ENCODE results near the gene HOXB5.

HOXB5 gene

GRCh38 chr17:48547808-48548522 is 45.6 kb downstream of the HOXB5 start:
- TF ChIP-seq CTCF (IDR thresholded peaks at IDR 0.05; ENCODE audit: unreplicated experiment in 3 of 3), result no peak
- peak overlapping the region; percentile 99 to 100 (median 99) for H3K27ac Mint-ChIP-seq
- peak overlapping the region; percentile 70 to 97 (median 92) for H3K4me3 Mint-ChIP-seq
- H3K4me1 Mint-ChIP-seq, result peaks cover 70% of the 10 kb centered on the region
- H3K36me3 Mint-ChIP-seq (ENCODE audit: low read depth), result peaks cover 35% of the 10 kb centered on the region
- no peaks in the 10 kb centered on the region for H3K9me3 Mint-ChIP-seq
- no peaks in the 10 kb centered on the region for H3K27me3 Mint-ChIP-seq (ENCODE audit: low read depth)

- Mint-ChIP-seq H3K9me3 (no peaks in the 10 kb centered on the region), H3K4me1 (peaks cover 67% of the 10 kb centered on the region), H3K36me3 (ENCODE audit: low read depth) (peaks cover 35% of the 10 kb centered on the region), H3K27me3 (ENCODE audit: low read depth) (no peaks in the 10 kb centered on the region), H3K27ac (peak overlapping the region; percentile 99 to 100 (median 99)), H3K4me3 (peak overlapping the region; percentile 92 to 97 (median 95))
- TF ChIP-seq CTCF (IDR thresholded peaks at IDR 0.05; ENCODE audit: unreplicated experiment in 3 of 3), result no peak
Measured at GRCh38 chr17:48546924-48547807, 46.4 kb downstream of the HOXB5 start.

GRCh38 chr17:48546137-48546923 is 47.2 kb downstream of the HOXB5 start:
- Mint-ChIP-seq H3K27me3 (ENCODE audit: low read depth) (no peaks in the 10 kb centered on the region), H3K9me3 (no peaks in the 10 kb centered on the region), H3K4me1 (peaks cover 66% of the 10 kb centered on the region), H3K4me3 (peak overlapping the region; percentile 92 to 97 (median 95)), H3K36me3 (ENCODE audit: low read depth) (peaks cover 31% of the 10 kb centered on the region), H3K27ac (peak overlapping the region; percentile 99 to 100 (median 99))
- no peak for TF ChIP-seq CTCF (IDR thresholded peaks at IDR 0.05; ENCODE audit: unreplicated experiment in 3 of 3)

GRCh38 chr17:48545539-48545938 is 48.0 kb downstream of the HOXB5 start:
- Mint-ChIP-seq H3K27ac (peak overlapping the region; percentile 99 to 100 (median 99)), H3K9me3 (no peaks in the 10 kb centered on the region), H3K4me1 (peaks cover 72% of the 10 kb centered on the region), H3K27me3 (ENCODE audit: low read depth) (no peaks in the 10 kb centered on the region), H3K36me3 (ENCODE audit: low read depth) (peaks cover 31% of the 10 kb centered on the region), H3K4me3 (peak overlapping the region; percentile 92 to 97 (median 95))
- no peak for TF ChIP-seq CTCF (IDR thresholded peaks at IDR 0.05; ENCODE audit: unreplicated experiment in 3 of 3)

- Mint-ChIP-seq H3K9me3 (no peaks in the 10 kb centered on the region), H3K4me3 (peak within 1 kb of the TSS; percentile 92 to 97 (median 95)), H3K27ac (peak within 1 kb of the TSS; percentile 99 to 100 (median 99)), H3K36me3 (ENCODE audit: low read depth) (peaks cover 27% of the 10 kb centered on the region), H3K4me1 (peaks cover 75% of the 10 kb centered on the region), H3K27me3 (ENCODE audit: low read depth) (no peaks in the 10 kb centered on the region)
- TF ChIP-seq CTCF (IDR thresholded peaks at IDR 0.05; ENCODE audit: unreplicated experiment in 3 of 3), result no peak
Measured at GRCh38 chr17:48545022-48545375, 48.6 kb downstream of the HOXB5 start, which contains the start of gene HOXB2. TSS of gene HOXB2 (minus strand) at chr17:48545109. CDS start at chr17:48544911, 198 bp downstream.

All from nephron (organoid).